ENCODE results near the gene MYO1B. TPM values are rescaled to one million over a fixed set of nuclear protein-coding genes. Genes with fewer than 3 reads are reported as not detected.

Gene MYO1B
- total and polyA plus RNA-seq, 2 donors from 2014 or later, result 24.5 to 64.8 TPM

DNA sequence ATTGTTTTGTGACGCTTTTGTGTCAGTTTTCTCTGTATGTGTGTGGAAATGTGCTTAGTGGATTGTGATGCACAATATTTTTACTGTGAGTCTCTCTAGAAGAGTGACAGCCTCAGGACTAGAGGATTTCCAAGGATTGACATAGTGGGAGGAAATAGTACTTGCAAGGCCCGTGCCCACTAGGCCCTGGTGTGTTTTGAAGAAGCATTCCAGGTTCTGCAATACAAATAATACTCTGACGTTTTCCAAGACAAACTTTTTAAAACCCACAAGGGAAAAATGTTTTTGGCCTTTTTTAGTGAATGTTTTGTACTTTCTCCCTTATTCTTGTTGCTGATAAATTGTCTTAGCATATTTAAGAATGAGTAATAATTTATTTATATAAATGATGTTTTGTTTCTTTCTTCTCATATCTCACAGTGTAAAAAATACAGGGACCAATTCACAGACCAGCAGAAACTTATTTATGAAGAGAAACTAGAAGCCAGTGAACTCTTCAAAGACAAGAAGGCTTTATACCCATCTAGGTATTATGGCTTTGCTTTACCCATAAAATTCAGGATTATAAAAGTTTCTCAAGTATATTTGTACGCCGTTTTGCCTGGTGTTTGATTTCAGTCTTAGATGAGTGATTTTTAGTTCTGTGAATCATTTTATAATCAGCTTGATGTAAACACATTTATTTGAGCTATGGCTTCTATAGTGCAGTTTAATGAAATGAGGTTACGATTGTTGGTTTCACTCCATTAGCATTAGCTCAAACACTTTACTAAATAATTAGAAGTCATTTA, 165.6 kb downstream of the MYO1B start:
- TF ChIP-seq, protein P1, sequence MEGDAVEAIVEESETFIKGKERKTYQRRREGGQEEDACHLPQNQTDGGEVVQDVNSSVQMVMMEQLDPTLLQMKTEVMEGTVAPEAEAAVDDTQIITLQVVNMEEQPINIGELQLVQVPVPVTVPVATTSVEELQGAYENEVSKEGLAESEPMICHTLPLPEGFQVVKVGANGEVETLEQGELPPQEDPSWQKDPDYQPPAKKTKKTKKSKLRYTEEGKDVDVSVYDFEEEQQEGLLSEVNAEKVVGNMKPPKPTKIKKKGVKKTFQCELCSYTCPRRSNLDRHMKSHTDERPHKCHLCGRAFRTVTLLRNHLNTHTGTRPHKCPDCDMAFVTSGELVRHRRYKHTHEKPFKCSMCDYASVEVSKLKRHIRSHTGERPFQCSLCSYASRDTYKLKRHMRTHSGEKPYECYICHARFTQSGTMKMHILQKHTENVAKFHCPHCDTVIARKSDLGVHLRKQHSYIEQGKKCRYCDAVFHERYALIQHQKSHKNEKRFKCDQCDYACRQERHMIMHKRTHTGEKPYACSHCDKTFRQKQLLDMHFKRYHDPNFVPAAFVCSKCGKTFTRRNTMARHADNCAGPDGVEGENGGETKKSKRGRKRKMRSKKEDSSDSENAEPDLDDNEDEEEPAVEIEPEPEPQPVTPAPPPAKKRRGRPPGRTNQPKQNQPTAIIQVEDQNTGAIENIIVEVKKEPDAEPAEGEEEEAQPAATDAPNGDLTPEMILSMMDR (IDR thresholded peaks at IDR 0.05; ENCODE audit: borderline replicate concordance, extremely low read depth, insufficient read depth), result no peak
- Histone ChIP-seq H3K4me3 (ENCODE audit: low read length in 3 of 3) (no peak overlapping the region), H3K9ac (ENCODE audit: low read length in 3 of 3) (no peak overlapping the region), H3K36me3 (ENCODE audit: control insufficient read depth in 2 of 3, insufficient read depth in 3 of 3, low read length in 3 of 3) (peaks cover 3 to 13% (median 5%) of the 10 kb centered on the region in 3 donors), H3K27me3 (ENCODE audit: control insufficient read depth, insufficient read depth, low read length) (no peaks in the 10 kb centered on the region), H3K4me1 (ENCODE audit: control insufficient read depth in 2 of 3, insufficient read depth in 2 of 3, low read depth in 1 of 3, low read length in 3 of 3) (no peaks in the 10 kb centered on the region), H3K9me3 (ENCODE audit: control insufficient read depth in 2 of 3, insufficient read depth in 1 of 3, low read length in 3 of 3) (no peaks in the 10 kb centered on the region), H3K27ac (ENCODE audit: low read depth in 2 of 2, low read length in 2 of 2) (no peak overlapping the region)
- no peak for FAIRE-seq
- intact Hi-C loops (cut with DNase I), result no loop called here
- DNase-seq, result no peak

DNA sequence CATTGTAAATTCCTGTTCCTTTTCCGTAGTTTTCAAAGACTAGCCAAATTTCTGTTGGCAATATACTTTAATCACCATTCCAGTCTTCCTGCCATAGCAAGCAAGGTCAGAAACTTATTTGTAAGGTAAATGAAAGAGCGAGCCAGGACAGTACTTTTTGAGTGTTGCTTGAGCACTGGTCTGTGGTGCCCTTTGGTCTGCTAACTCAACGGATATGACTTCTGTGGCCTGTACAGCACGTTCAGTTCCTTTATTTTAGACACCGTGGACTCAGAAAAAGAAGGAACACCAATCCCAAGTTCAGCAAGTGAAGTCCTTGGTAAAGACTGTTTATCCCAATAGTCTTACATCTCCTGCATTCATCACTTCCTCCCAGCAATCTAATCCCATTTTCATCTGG, 166.3 kb downstream of the MYO1B start:
- Histone ChIP-seq H3K9me3 (ENCODE audit: control insufficient read depth in 2 of 3, insufficient read depth in 1 of 3, low read length in 3 of 3) (no peaks in the 10 kb centered on the region), H3K27me3 (ENCODE audit: control insufficient read depth, insufficient read depth, low read length) (no peaks in the 10 kb centered on the region), H3K36me3 (ENCODE audit: control insufficient read depth in 2 of 3, insufficient read depth in 3 of 3, low read length in 3 of 3) (peaks cover 4 to 17% (median 5%) of the 10 kb centered on the region in 3 donors), H3K4me1 (ENCODE audit: control insufficient read depth in 2 of 3, insufficient read depth in 2 of 3, low read depth in 1 of 3, low read length in 3 of 3) (no peaks in the 10 kb centered on the region), H3K4me3 (ENCODE audit: low read length in 3 of 3) (no peak overlapping the region), H3K9ac (ENCODE audit: low read length in 3 of 3) (no peak overlapping the region), H3K27ac (ENCODE audit: low read depth in 2 of 2, low read length in 2 of 2) (no peak overlapping the region)
- intact Hi-C loops (cut with DNase I), result no loop called here
- TF ChIP-seq, protein P1 (IDR thresholded peaks at IDR 0.05; ENCODE audit: borderline replicate concordance, extremely low read depth, insufficient read depth), result no peak
- DNase-seq (no peak), FAIRE-seq (no peak)

DNA sequence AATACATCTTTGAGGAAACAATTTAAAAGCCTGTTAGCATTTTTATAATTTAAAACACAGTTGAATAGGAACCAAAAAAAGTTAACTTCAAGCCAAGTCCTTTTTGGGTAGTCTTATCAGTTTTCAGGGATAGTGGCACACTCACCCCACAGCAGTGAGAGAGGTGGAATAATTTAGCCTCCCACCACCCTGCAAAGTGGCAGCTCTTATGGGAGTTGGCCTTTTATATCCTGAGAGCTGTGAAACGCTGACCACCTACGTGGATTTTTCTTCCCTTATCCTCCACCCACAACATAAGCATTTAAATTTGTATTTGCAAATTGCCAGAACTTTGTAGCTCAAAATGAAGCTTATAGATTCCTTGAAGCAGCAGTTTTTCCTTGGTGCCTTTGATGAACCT, 167.1 kb downstream of the MYO1B start:
- H3K4me1 ChIP-seq (ENCODE audit: control insufficient read depth in 2 of 3, insufficient read depth in 2 of 3, low read depth in 1 of 3, low read length in 3 of 3), result no peaks in the 10 kb centered on the region
- no peak for FAIRE-seq
- no peak for DNase-seq
- peaks cover 4 to 17% (median 5%) of the 10 kb centered on the region in 3 donors for H3K36me3 ChIP-seq (ENCODE audit: control insufficient read depth in 2 of 3, insufficient read depth in 3 of 3, low read length in 3 of 3)
- no peak overlapping the region for H3K4me3 ChIP-seq (ENCODE audit: low read length in 3 of 3)
- no peak overlapping the region for H3K9ac ChIP-seq (ENCODE audit: low read length in 3 of 3)
- TF ChIP-seq, protein P1 (IDR thresholded peaks at IDR 0.05; ENCODE audit: borderline replicate concordance, extremely low read depth, insufficient read depth), result no peak
- intact Hi-C loops (cut with DNase I), result no loop called here
- no peak overlapping the region for H3K27ac ChIP-seq (ENCODE audit: low read depth in 2 of 2, low read length in 2 of 2)
- H3K9me3 ChIP-seq (ENCODE audit: control insufficient read depth in 2 of 3, insufficient read depth in 1 of 3, low read length in 3 of 3), result no peaks in the 10 kb centered on the region
- no peaks in the 10 kb centered on the region for H3K27me3 ChIP-seq (ENCODE audit: control insufficient read depth, insufficient read depth, low read length)
